Esophagus (tissue), 2 donors: ENCODE results near the gene SMOC2. TPM values are rescaled to one million over a fixed set of nuclear protein-coding genes. Genes with fewer than 3 reads are reported as not detected.
A peak's percentile ranks its signal among the peaks of the same experiment; 100 is the strongest.

Source experiments
- H3K27ac ChIP-seq, 2 donors: one replicate each; pipeline ENCODE4 v1.5.1; 2013; ENCODE audit warnings: low read depth in 2 of 2, mild to moderate bottlenecking in 2 of 2, inconsistent platforms in 1 of 2, low read length in 1 of 2, moderate library complexity in 1 of 2
- H3K27me3 ChIP-seq, 2 donors: one replicate each; pipeline ENCODE4 v1.6.1; 2013; ENCODE audit warnings: low read length in 2 of 2, control low read depth in 1 of 2, mild to moderate bottlenecking in 1 of 2; ENCODE audit not compliant: insufficient read depth in 2 of 2, control insufficient read depth in 1 of 2
- H3K36me3 ChIP-seq, 2 donors: one replicate each; pipeline ENCODE4 v1.6.1; 2013; ENCODE audit warnings: low read length in 1 of 2; ENCODE audit not compliant: control insufficient read depth in 2 of 2, insufficient read depth in 2 of 2
- H3K4me1 ChIP-seq, 2 donors: one replicate each; pipeline ENCODE4 v1.6.1; 2013; ENCODE audit warnings: low read length in 1 of 2; ENCODE audit not compliant: control insufficient read depth in 2 of 2, insufficient read depth in 2 of 2
- H3K4me3 ChIP-seq, 2 donors: one replicate each; pipeline ENCODE4 v1.5.1; 2013; ENCODE audit warnings: low read length in 2 of 2, mild to moderate bottlenecking in 2 of 2, low read depth in 1 of 2, moderate library complexity in 1 of 2
- H3K9me3 ChIP-seq, 2 donors: one replicate each; pipeline ENCODE4 v1.6.1; 2013; ENCODE audit warnings: mild to moderate bottlenecking in 2 of 2, low read depth in 1 of 2, low read length in 1 of 2, moderate library complexity in 1 of 2; ENCODE audit not compliant: control insufficient read depth in 2 of 2, insufficient read depth in 1 of 2
- whole genome bisulfite sequencing, 2 donors: extraction: QIAGEN DNeasy Blood & Tissue Kit; methylation state at CpG; one replicate each; pipeline ENCODE4 v1.1.7; 2013; 5-methylcytosine and 5-hydroxymethylcytosine counted together
- polyA plus RNA-seq, 2 donors: library from polyadenylated mRNA; stranded (reverse); fragments of 200-250 nt; gene quantifications; one replicate each; pipeline ENCODE4 v1.2.3, GENCODE V29; 2013
- donor health status: healthy with polysubstance abuse.
- donor health status: Bipolar disorder and iron deficiency.

SMOC2 gene
- polyA plus RNA-seq, 2 donors = 4.6 to 14.4 TPM

DNA sequence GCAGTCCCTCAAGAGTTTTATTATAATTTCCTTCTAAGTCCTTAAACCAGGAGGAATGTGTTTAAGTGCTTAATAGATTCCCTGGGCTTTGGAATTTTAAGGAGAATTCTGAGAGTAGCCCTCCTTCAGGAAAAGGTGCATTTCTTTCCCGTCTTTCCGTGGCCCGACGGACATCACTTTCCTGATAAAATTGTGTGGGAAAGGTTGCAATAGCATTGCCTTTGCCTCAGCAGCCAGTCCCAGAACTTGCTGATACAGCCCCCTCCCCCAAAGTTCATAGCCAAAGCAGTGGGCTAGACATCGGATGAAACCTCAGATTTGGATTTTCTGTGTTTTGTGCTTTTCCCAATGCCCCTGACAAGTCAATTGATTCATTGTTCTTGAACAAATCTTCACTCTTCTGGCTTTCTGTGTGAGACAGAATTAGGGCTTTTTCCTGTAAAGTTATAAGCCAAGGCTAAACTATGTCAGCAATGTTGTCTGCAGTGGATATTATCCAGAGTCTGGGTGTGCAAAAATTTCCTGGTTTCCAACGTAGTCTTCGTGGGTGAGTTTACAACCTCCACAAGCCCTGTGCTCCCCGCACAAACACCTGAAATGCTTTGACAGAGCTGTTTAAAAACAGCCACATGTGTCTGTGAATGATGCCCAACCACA, 1.1 kb upstream of the SMOC2 start:
- no peak overlapping the region for H3K27ac ChIP-seq
- H3K27me3 ChIP-seq = peaks cover 0 to 3% of the 10 kb centered on the region in 2 donors
- peaks cover 0 to 3% of the 10 kb centered on the region in 2 donors for H3K9me3 ChIP-seq
- H3K4me3 ChIP-seq = no peak overlapping the region
- no peaks in the 10 kb centered on the region for H3K4me1 ChIP-seq
- H3K36me3 ChIP-seq = no peaks in the 10 kb centered on the region
- 48 to 61% methylated on average over 8 of the region's 8 CpGs for WGBS, 2 donors

DNA sequence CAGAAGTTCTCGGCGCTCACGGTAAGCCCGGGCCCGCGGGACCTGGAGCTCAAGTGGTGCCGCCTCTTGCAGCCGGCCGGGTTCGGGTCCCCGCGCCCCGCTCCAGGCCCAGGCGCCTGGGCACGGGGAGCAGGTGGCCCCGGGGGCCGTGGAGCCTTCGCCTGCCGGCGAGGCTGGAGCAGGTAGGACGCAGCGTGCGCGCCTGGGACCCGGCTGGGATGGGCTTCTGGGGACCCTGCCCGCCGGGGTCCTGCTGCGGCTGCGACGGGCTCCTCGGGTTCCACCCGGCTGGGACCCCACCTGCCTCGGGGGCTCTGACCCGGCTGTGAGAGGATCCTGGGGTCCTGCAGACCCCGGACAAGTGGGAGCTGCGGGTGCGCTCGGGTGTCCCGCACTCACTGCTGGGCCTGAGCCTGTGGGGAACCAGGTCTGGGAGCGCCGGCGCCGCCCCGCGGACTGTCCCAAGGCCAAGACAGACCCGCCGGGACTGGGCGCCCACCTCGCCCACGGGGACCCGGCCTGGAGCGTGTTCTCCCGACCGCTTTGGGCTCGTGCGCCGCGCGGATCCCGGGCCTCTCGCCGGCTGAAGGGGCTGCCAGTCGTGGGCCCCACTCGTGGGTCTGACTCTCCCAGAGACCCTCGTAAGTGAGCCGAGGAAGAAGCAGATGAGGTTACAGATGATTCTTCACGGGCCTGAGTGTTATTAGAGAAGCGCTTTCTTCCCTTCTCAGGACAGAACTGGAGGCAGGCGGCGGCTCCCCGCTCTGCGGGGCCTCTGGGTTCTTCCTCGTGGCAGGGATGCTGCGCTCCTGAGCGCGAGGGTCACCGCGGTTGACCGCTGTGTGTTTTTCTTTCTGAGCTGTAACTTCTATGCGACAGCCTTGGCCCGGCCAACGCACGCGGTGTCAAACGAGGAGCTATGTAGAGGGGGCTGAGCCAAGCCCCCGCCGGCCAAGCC, 729 bp downstream of the SMOC2 start:
- no peaks in the 10 kb centered on the region for H3K36me3 ChIP-seq
- peak overlapping the region in 1 of 2 donors; percentile 28 for H3K27ac ChIP-seq
- peaks cover 0 to 3% of the 10 kb centered on the region in 2 donors for H3K27me3 ChIP-seq
- peak overlapping the region; percentile 46 to 47 for H3K4me3 ChIP-seq
- WGBS, 2 donors = 5 to 7% methylated on average over 85 to 87 of the region's 87 CpGs
- H3K9me3 ChIP-seq = peaks cover 0 to 3% of the 10 kb centered on the region in 2 donors
- H3K4me1 ChIP-seq = no peaks in the 10 kb centered on the region

DNA sequence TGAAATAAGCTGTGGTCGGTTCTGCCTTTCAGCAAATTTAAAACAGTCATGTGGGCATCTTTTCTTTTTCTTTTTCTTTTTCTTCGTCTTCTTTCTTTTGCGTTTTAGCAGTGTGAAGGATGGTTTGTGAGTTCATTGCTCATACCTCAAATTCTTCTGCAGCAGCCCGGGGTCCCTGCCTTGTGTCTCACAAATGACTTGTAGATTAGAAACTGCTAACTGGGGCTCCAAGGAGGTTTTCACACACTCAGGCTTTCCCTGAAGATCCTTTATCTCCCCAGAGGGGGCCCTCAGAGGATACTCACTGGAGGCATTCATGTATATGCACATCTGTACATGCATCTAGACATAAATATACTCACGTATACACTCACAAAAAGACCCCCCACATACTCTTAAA, 1.7 kb downstream of the SMOC2 start:
- H3K36me3 ChIP-seq = no peaks in the 10 kb centered on the region
- H3K4me1 ChIP-seq = no peaks in the 10 kb centered on the region
- H3K27me3 ChIP-seq = peaks cover 0 to 3% of the 10 kb centered on the region in 2 donors
- H3K9me3 ChIP-seq = peaks cover 0 to 3% of the 10 kb centered on the region in 2 donors
- WGBS, 2 donors = 49 to 59% methylated on average over 5 of the region's 5 CpGs
- H3K4me3 ChIP-seq = no peak overlapping the region
- no peak overlapping the region for H3K27ac ChIP-seq

DNA sequence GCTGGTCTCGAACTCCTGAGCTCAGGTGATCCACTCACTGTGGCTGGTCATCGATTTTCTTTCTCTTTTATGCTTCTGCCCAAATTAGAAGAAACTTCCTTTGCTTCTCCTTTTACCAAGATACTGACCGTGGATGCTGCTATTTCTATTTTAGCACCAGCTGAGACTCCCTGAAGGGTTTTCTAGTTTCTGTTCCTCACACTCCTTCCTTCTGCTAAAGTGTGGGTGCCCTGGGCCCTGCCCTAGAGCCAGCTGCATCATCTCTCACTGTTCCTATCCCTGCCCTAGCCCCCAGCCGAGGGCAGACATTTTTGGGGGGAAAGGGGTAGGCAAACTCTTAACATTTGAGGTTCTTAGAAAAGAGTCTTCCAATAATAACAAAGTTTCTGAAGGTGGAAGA, 6.3 kb downstream of the SMOC2 start:
- H3K27me3 ChIP-seq = no peaks in the 10 kb centered on the region
- H3K4me3 ChIP-seq = no peak overlapping the region
- no peak overlapping the region for H3K27ac ChIP-seq
- 75 to 76% methylated on average over 4 of the region's 4 CpGs for WGBS, 2 donors
- no peaks in the 10 kb centered on the region for H3K4me1 ChIP-seq
- no peaks in the 10 kb centered on the region for H3K36me3 ChIP-seq
- H3K9me3 ChIP-seq = no peaks in the 10 kb centered on the region

- WGBS, 2 donors = 81 to 90% methylated on average over 3 of the region's 3 CpGs
- Histone ChIP-seq H3K4me3 (no peak overlapping the region), H3K36me3 (no peaks in the 10 kb centered on the region), H3K4me1 (peaks cover 0 to under 1% of the 10 kb centered on the region in 2 donors), H3K27me3 (no peaks in the 10 kb centered on the region), H3K9me3 (no peaks in the 10 kb centered on the region), H3K27ac (no peak overlapping the region)
Observed at GRCh38 chr6:168447700-168448099, 6.7 kb downstream of the SMOC2 start.

GRCh38 chr6:168448243-168448855, 7.4 kb downstream of the SMOC2 start:
- peaks cover 0 to 2% of the 10 kb centered on the region in 2 donors for H3K4me1 ChIP-seq
- H3K9me3 ChIP-seq = no peaks in the 10 kb centered on the region
- no peaks in the 10 kb centered on the region for H3K36me3 ChIP-seq
- 86 to 91% methylated on average over 11 of the region's 11 CpGs for WGBS, 2 donors
- no peak overlapping the region for H3K27ac ChIP-seq
- no peaks in the 10 kb centered on the region for H3K27me3 ChIP-seq
- H3K4me3 ChIP-seq = no peak overlapping the region

- Histone ChIP-seq H3K36me3 (no peaks in the 10 kb centered on the region), H3K27me3 (no peaks in the 10 kb centered on the region), H3K4me1 (peaks cover 0 to 2% of the 10 kb centered on the region in 2 donors), H3K9me3 (no peaks in the 10 kb centered on the region), H3K27ac (no peak overlapping the region), H3K4me3 (no peak overlapping the region)
- 45 to 50% methylated on average over 7 of the region's 7 CpGs for WGBS, 2 donors
Observed at GRCh38 chr6:168450917-168451316, 9.9 kb downstream of the SMOC2 start.

- WGBS, 2 donors = 48 to 59% methylated on average over 5 of the region's 5 CpGs
- Histone ChIP-seq H3K4me3 (no peak overlapping the region), H3K36me3 (no peaks in the 10 kb centered on the region), H3K27ac (peak overlapping the region in 1 of 2 donors; percentile 19), H3K4me1 (peaks cover 2 to 6% of the 10 kb centered on the region in 2 donors), H3K27me3 (no peaks in the 10 kb centered on the region), H3K9me3 (no peaks in the 10 kb centered on the region)
Observed at GRCh38 chr6:168451805-168452517, 11.0 kb downstream of the SMOC2 start.
